PC-9 (cell line): Measurements from ENCODE around the gene EIF4G3. TPM values are rescaled to one million over a fixed set of nuclear protein-coding genes. Genes with fewer than 3 reads are reported as not detected.

Experiments
- BruUV-seq: library from RNA; stranded (reverse); fragments of 400-500 nt; replicated peaks from 2 replicates; lab custom pipeline; 2021; lab: Mats Ljungman, UMichigan
- CTCF ChIA-PET: fragments of 300-600 bp; sonication (Branson Sonifier 250); formaldehyde crosslinking; loops from one replicate; lab custom pipeline; 2022; ENCODE audit warnings: antibody characterized with exemption; lab: Charles Lee
- POLR2A ChIA-PET: fragments of 300-600 bp; sonication (Branson Sonifier 250); formaldehyde crosslinking; loops from one replicate; lab custom pipeline; 2022; ENCODE audit warnings: antibody characterized with exemption; ENCODE audit not compliant: unreplicated experiment; lab: Charles Lee
- DNase-seq, 2 experiments: peaks; one replicate each; pipeline versions ENCODE4 v3.0.0 to v3.0.0-alpha.2; 2015 to 2022; ENCODE audit warnings: mixed read lengths in 1 of 2
- H2AFZ ChIP-seq: fragments of 200-600 bp; sonication (generic); 2 replicates; pipeline ENCODE4 v1.8.1; 2017; ENCODE audit warnings: antibody characterized with exemption
- H3F3A ChIP-seq: fragments of 200-600 bp; sonication (generic); 2 replicates; pipeline ENCODE4 v1.8.1; 2017; ENCODE audit warnings: antibody characterized with exemption, mild to moderate bottlenecking, low read depth; ENCODE audit not compliant: insufficient read depth
- H3K27ac ChIP-seq: fragments of 200-600 bp; sonication (generic); 2 replicates; pipeline ENCODE4 v1.6.1; 2016; ENCODE audit warnings: mixed run types
- H3K27me3 ChIP-seq: fragments of 200-600 bp; sonication (generic); 2 replicates; pipeline ENCODE4 v1.6.1; 2016; ENCODE audit warnings: low read depth, mixed run types; ENCODE audit not compliant: insufficient read depth
- H3K36me3 ChIP-seq: fragments of 200-600 bp; sonication (generic); 2 replicates; pipeline ENCODE4 v1.6.1; 2016; ENCODE audit warnings: low read depth, mixed run types
- H3K4me1 ChIP-seq: fragments of 200-600 bp; sonication (generic); replicated peaks from 2 replicates; pipeline ENCODE4 v1.6.1; 2016; ENCODE audit warnings: mixed run types; ENCODE audit not compliant: insufficient read depth
- H3K4me2 ChIP-seq: fragments of 200-600 bp; sonication (generic); 2 replicates; pipeline ENCODE4 v1.6.1; 2017; ENCODE audit warnings: mixed run types
- H3K4me3 ChIP-seq: fragments of 200-600 bp; sonication (generic); 2 replicates; pipeline ENCODE4 v1.6.1; 2016; ENCODE audit warnings: mixed run types
- H3K79me2 ChIP-seq: fragments of 200-600 bp; sonication (generic); 2 replicates; pipeline ENCODE4 v1.6.1; 2017; ENCODE audit warnings: low read depth, mixed run types
- H3K9me2 ChIP-seq: fragments of 200-600 bp; sonication (generic); 2 replicates; pipeline ENCODE4 v1.8.1; 2017; ENCODE audit warnings: mild to moderate bottlenecking; ENCODE audit not compliant: insufficient read depth
- H3K9me3 ChIP-seq: fragments of 200-600 bp; sonication (generic); 2 replicates; pipeline ENCODE4 v1.8.1; 2016; ENCODE audit warnings: low read depth; ENCODE audit not compliant: insufficient read depth
- H4K20me1 ChIP-seq: fragments of 200-600 bp; sonication (generic); 2 replicates; pipeline ENCODE4 v1.8.1; 2017; ENCODE audit not compliant: insufficient read depth
- EZH2 ChIP-seq: fragments of 200-600 bp; sonication (generic); IDR thresholded peaks from 2 replicates; pipeline ENCODE4 v1.8.0; 2017; ENCODE audit warnings: antibody characterized with exemption, low read depth
- intact Hi-C: fragments of 100-400 bp; cut with micrococcal nuclease; formaldehyde crosslinking; loops from one replicate; pipeline ENCODE4 v1.10.0; 2022; ENCODE audit not compliant: unreplicated experiment
- total RNA-seq: library from RNA; stranded (reverse); gene quantifications from 2 replicates; pipeline ENCODE4 v1.2.3, GENCODE V29; 2021
- TF ChIP-seq, protein P1 (sequence below): fragments of 200-600 bp; sonication (generic); conservative IDR thresholded peaks from 2 replicates; pipeline ENCODE4 v1.6.1; 2017; ENCODE audit warnings: mixed run types, antibody characterized with exemption, mild to moderate bottlenecking, moderate library complexity

Gene EIF4G3
- total RNA-seq, 1 experiment from 2014 or later, result 63.2 TPM

DNA sequence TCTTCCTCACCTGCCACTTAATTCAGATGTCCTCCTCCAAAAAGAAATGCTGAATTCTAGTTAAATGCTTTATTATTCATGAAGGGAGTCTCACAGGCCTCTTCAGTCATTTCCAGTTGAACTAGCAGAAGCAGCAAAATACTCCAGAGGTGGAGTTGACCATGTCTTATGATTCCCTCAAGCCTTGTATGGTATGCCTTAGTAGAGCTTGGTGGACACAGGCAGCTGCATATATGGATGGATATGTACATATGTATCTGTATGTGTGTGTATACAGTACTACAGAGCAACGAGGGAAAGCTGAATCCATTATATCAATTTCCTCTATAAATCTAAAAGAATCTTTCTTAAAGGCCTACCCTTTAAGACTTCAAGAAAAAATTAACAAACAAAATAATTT is 306.0 kb downstream of the EIF4G3 start:
- Histone ChIP-seq H3K27ac (no peak overlapping the region), H4K20me1 (no peaks in the 10 kb centered on the region), H3K4me2 (no peak overlapping the region), H3K4me1 (no peaks in the 10 kb centered on the region), H3K9me2 (no peaks in the 10 kb centered on the region), H3K9me3 (no peaks in the 10 kb centered on the region), H3K27me3 (no peaks in the 10 kb centered on the region), H3K36me3 (no peaks in the 10 kb centered on the region), H3K79me2 (no peaks in the 10 kb centered on the region), H3K4me3 (no peak overlapping the region), H2AFZ (no peak overlapping the region), H3F3A (no peaks in the 10 kb centered on the region)
- DNase-seq, result no peak
- BruUV-seq, result no TSS peak
- intact Hi-C loops, result no loop called here
- ChIA-PET CTCF (no interaction called here), POLR2A (no interaction called here)
- no peak for TF ChIP-seq EZH2
- TF ChIP-seq, protein P1, sequence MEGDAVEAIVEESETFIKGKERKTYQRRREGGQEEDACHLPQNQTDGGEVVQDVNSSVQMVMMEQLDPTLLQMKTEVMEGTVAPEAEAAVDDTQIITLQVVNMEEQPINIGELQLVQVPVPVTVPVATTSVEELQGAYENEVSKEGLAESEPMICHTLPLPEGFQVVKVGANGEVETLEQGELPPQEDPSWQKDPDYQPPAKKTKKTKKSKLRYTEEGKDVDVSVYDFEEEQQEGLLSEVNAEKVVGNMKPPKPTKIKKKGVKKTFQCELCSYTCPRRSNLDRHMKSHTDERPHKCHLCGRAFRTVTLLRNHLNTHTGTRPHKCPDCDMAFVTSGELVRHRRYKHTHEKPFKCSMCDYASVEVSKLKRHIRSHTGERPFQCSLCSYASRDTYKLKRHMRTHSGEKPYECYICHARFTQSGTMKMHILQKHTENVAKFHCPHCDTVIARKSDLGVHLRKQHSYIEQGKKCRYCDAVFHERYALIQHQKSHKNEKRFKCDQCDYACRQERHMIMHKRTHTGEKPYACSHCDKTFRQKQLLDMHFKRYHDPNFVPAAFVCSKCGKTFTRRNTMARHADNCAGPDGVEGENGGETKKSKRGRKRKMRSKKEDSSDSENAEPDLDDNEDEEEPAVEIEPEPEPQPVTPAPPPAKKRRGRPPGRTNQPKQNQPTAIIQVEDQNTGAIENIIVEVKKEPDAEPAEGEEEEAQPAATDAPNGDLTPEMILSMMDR, result no peak

GRCh38 chr1:20868263-20868662 is 308.4 kb downstream of the EIF4G3 start:
- no TSS peak for BruUV-seq
- POLR2A ChIA-PET, result no interaction called here
- intact Hi-C loops, result no loop called here

GRCh38 chr1:20867847-20868246 is 308.9 kb downstream of the EIF4G3 start:
- DNase-seq, result no peak
- H3K9me2 ChIP-seq, result no peaks in the 10 kb centered on the region
- H3K36me3 ChIP-seq, result no peaks in the 10 kb centered on the region
- H3K4me2 ChIP-seq, result no peak overlapping the region
- no peak overlapping the region for H3K4me3 ChIP-seq
- H3K79me2 ChIP-seq, result no peaks in the 10 kb centered on the region
- H3F3A ChIP-seq, result no peaks in the 10 kb centered on the region
- ChIA-PET CTCF (no interaction called here), POLR2A (interaction anchor here (0.6 kb wide), 1 partner anchor 26 kb away, joined by 4 read pairs; no protein-coding TSS in a partner anchor)
- no peaks in the 10 kb centered on the region for H3K4me1 ChIP-seq
- intact Hi-C loops, result loop anchor here (1.0 kb wide), 1 partner anchor 327 kb away; no protein-coding TSS in a partner anchor
- no peaks in the 10 kb centered on the region for H3K27me3 ChIP-seq
- no peaks in the 10 kb centered on the region for H3K9me3 ChIP-seq
- BruUV-seq, result no TSS peak
- no peaks in the 10 kb centered on the region for H4K20me1 ChIP-seq
- no peak overlapping the region for H3K27ac ChIP-seq
- no peak overlapping the region for H2AFZ ChIP-seq
- TF ChIP-seq, protein P1, result no peak
- TF ChIP-seq EZH2, result no peak

More at GRCh38 chr1:20868263-20868662, 308.4 kb downstream of the EIF4G3 start:
- Histone ChIP-seq H3K27ac (no peak overlapping the region), H3K9me2 (no peaks in the 10 kb centered on the region), H3K4me2 (no peak overlapping the region), H4K20me1 (no peaks in the 10 kb centered on the region), H3F3A (no peaks in the 10 kb centered on the region), H2AFZ (no peak overlapping the region), H3K9me3 (no peaks in the 10 kb centered on the region), H3K4me3 (no peak overlapping the region), H3K36me3 (no peaks in the 10 kb centered on the region), H3K4me1 (no peaks in the 10 kb centered on the region), H3K79me2 (no peaks in the 10 kb centered on the region), H3K27me3 (no peaks in the 10 kb centered on the region)
- DNase-seq, result no peak
- CTCF ChIA-PET, result no interaction called here
- TF ChIP-seq, protein P1, result no peak
- TF ChIP-seq EZH2, result no peak
